Fibroblast of mammary gland (primary cell): ENCODE data around the gene JMJD1C.
"Not testable (repeated sequence)": the region's sequence is repeated elsewhere in the genome, so short reads cannot be mapped to it uniquely, and the experiment has no call there.

ENCODE experiments used
- DNase-seq: peaks from one replicate; pipeline ENCODE4 v3.0.0-alpha.2; 2010; ENCODE audit warnings: low read depth
- H3K4me3 ChIP-seq: 2 replicates; pipeline ENCODE4 v1.5.1; 2011; ENCODE audit warnings: low read depth, mild to moderate bottlenecking, low read length, moderate library complexity; ENCODE audit not compliant: control insufficient read depth
- CTCF ChIP-seq: conservative IDR thresholded peaks from 2 replicates; pipeline ENCODE4 v1.5.1; 2011; ENCODE audit warnings: low read depth, low read length, inconsistent platforms; ENCODE audit not compliant: control insufficient read depth, insufficient read depth

JMJD1C gene

GRCh38 chr10:63355682-63356081 lies 110.1 kb downstream of the JMJD1C start:
- no peak overlapping the region for H3K4me3 ChIP-seq
- no peak for DNase-seq
- TF ChIP-seq CTCF: no peak

- H3K4me3 ChIP-seq: no peak overlapping the region
- no peak for TF ChIP-seq CTCF
- no peak for DNase-seq
These were observed 112.8 kb downstream of the JMJD1C start for GRCh38 chr10:63352976-63353375.

- TF ChIP-seq CTCF: no peak
- H3K4me3 ChIP-seq: no peak overlapping the region
- DNase-seq: peak; percentile 39
These were observed 117.4 kb downstream of the JMJD1C start for GRCh38 chr10:63348245-63348850.

GRCh38 chr10:63346015-63346441 lies 119.7 kb downstream of the JMJD1C start:
- no peak for TF ChIP-seq CTCF
- peak; percentile 65 for DNase-seq
- no peak overlapping the region for H3K4me3 ChIP-seq

- no peak overlapping the region for H3K4me3 ChIP-seq
- no peak for TF ChIP-seq CTCF
- no peak for DNase-seq
These were observed 121.5 kb downstream of the JMJD1C start for GRCh38 chr10:63344269-63344668.

- no peak for DNase-seq
- no peak overlapping the region for H3K4me3 ChIP-seq
- no peak for TF ChIP-seq CTCF
These were observed 122.3 kb downstream of the JMJD1C start for GRCh38 chr10:63343476-63343875.

- not testable (repeated sequence) for H3K4me3 ChIP-seq, DNase-seq
These were observed 126.1 kb downstream of the JMJD1C start for GRCh38 chr10:63339640-63340039.
